GM18873 (cell line): ENCODE measurements around the gene NECAB2.

Experiments
- ATAC-seq: cut with Tn5 transposase; IDR thresholded peaks from one replicate; pipeline ENCODE4 v1.9.1; 2021; ENCODE audit warnings: mild to moderate bottlenecking, moderate library complexity, moderate number of reproducible peaks; ENCODE audit not compliant: unreplicated experiment, low FRiP score

The NECAB2 gene

GRCh38 chr16:83951544-83951943 is 16.5 kb upstream of the NECAB2 start:
- ATAC-seq = no peak

GRCh38 chr16:83952587-83952939 is 15.5 kb upstream of the NECAB2 start:
- ATAC-seq = no peak

- ATAC-seq = no peak
Observed at GRCh38 chr16:83952940-83953795, 14.9 kb upstream of the NECAB2 start, which contains the start of gene OSGIN1. Gene OSGIN1 (plus strand): TSS chr16:83953240. CDS start chr16:83957672, 4,432 bp downstream.

GRCh38 chr16:83953796-83954576 is 14.1 kb upstream of the NECAB2 start:
- no peak for ATAC-seq

- ATAC-seq = no peak
Observed at GRCh38 chr16:83954577-83955016, 13.4 kb upstream of the NECAB2 start.

- no peak for ATAC-seq
Observed at GRCh38 chr16:83955218-83956130, 12.6 kb upstream of the NECAB2 start.

- no peak for ATAC-seq
Observed at GRCh38 chr16:83956336-83957289, 11.4 kb upstream of the NECAB2 start.

- no peak for ATAC-seq
Observed at GRCh38 chr16:83957296-83957855, 10.7 kb upstream of the NECAB2 start.

- ATAC-seq = no peak
Observed at GRCh38 chr16:83958137-83958845, 9.8 kb upstream of the NECAB2 start.

GRCh38 chr16:83958846-83959565 is 9.0 kb upstream of the NECAB2 start:
- ATAC-seq = no peak

- no peak for ATAC-seq
Observed at GRCh38 chr16:83959656-83960434, 8.2 kb upstream of the NECAB2 start.

- no peak for ATAC-seq
Observed at GRCh38 chr16:83960521-83961249, 7.4 kb upstream of the NECAB2 start.

GRCh38 chr16:83961591-83961990 is 6.5 kb upstream of the NECAB2 start:
- no peak for ATAC-seq

- ATAC-seq = no peak
Observed at GRCh38 chr16:83963277-83964119, 4.5 kb upstream of the NECAB2 start.

- ATAC-seq = no peak
Observed at GRCh38 chr16:83964684-83965443, 3.2 kb upstream of the NECAB2 start.
